A673 (cell line): Measurements from ENCODE around the gene UBE2L5.

Experiments used
- CTCF ChIP-seq: fragments of 300-800, 200-600 bp; sonication (generic); conservative IDR thresholded peaks from 2 replicates; pipeline ENCODE4 v1.5.1; 2017; ENCODE audit warnings: low read depth, mild to moderate bottlenecking, antibody characterized with exemption, low read length, moderate library complexity, mixed read lengths
- EZH2 ChIP-seq: fragments of 200-600 bp; sonication (generic); IDR thresholded peaks from 2 replicates; pipeline ENCODE4 v1.6.1; 2017; ENCODE audit warnings: borderline replicate concordance, low read depth, mild to moderate bottlenecking, mixed read lengths, antibody characterized with exemption, low read length; ENCODE audit not compliant: poor library complexity, severe bottlenecking

GRCh38 chr13:30442926-30443325 lies 20.6 kb downstream of the UBE2L5 start:
- TF ChIP-seq CTCF (no peak), EZH2 (no peak)
